K562 (cell line): Measurements from ENCODE around the gene TMF1. TPM values are rescaled to one million over a fixed set of nuclear protein-coding genes. Genes with fewer than 3 reads are reported as not detected.
A peak's percentile ranks its signal among the peaks of the same experiment; 100 is the strongest.

ENCODE experiments used
- ATF3 ChIP-seq, 2 experiments: fragments of 450-650 bp in 1 of 2; sonication (generic) in 1 of 2; formaldehyde crosslinking in 1 of 2; IDR thresholded peaks in 1 of 2; conservative IDR thresholded peaks in 1 of 2; 2 replicates each; pipeline versions ENCODE4 v1.6.1 to v1.8.1; 2016 to 2023; ENCODE audit warnings: mild to moderate bottlenecking in 2 of 2, moderate library complexity in 2 of 2, inconsistent platforms in 1 of 2, missing genetic modification reagents in 1 of 2
- CHD1 ChIP-seq: fragments of 200-600 bp; sonication (generic); IDR thresholded peaks from one replicate; pipeline ENCODE4 v1.6.1; 2012; ENCODE audit warnings: mild to moderate bottlenecking, moderate library complexity, low read length, inconsistent platforms
- E2F5 ChIP-seq: sonication (generic); formaldehyde crosslinking; IDR thresholded peaks from 2 replicates; pipeline ENCODE4 v1.8.0; 2022; ENCODE audit warnings: mild to moderate bottlenecking, missing genetic modification reagents
- ERF ChIP-seq: fragments of 450-650 bp; formaldehyde crosslinking; IDR thresholded peaks from 2 replicates; pipeline ENCODE4 v1.4.0; 2020; ENCODE audit warnings: mild to moderate bottlenecking, mixed read lengths
- FIP1L1 ChIP-seq: fragments of 200-400 bp; formaldehyde crosslinking; IDR thresholded peaks from 2 replicates; pipeline ENCODE4 v1.6.1; 2018; ENCODE audit warnings: mild to moderate bottlenecking, low read depth, low read length; ENCODE audit not compliant: poor library complexity, severe bottlenecking
- IRF9 ChIP-seq: fragments of 450-650 bp; IDR thresholded peaks from 2 replicates; pipeline ENCODE4 v1.6.1; 2016; ENCODE audit warnings: missing biosample characterization, missing genetic modification characterization
- MED1 ChIP-seq: sonication (generic); formaldehyde crosslinking; IDR thresholded peaks from 2 replicates; pipeline ENCODE4 v1.8.1; 2023; ENCODE audit warnings: missing genetic modification reagents, borderline replicate concordance
- NELFE ChIP-seq: IDR thresholded peaks from 2 replicates; pipeline ENCODE4 v1.6.1; 2011; ENCODE audit warnings: mild to moderate bottlenecking; ENCODE audit not compliant: insufficient read depth, insufficient read length
- NFRKB ChIP-seq: fragments of 450-650 bp; IDR thresholded peaks from 2 replicates; pipeline ENCODE4 v1.6.1; 2016; ENCODE audit warnings: low read depth
- POLR2G ChIP-seq: fragments of 200-400 bp; formaldehyde crosslinking; IDR thresholded peaks from 2 replicates; pipeline ENCODE4 v1.6.1; 2017; ENCODE audit warnings: low read depth, mild to moderate bottlenecking, antibody characterized with exemption, low read length, moderate library complexity
- RB1 ChIP-seq: fragments of 450-650 bp; IDR thresholded peaks from 2 replicates; pipeline ENCODE4 v1.6.1; 2017; ENCODE audit warnings: low read depth, mild to moderate bottlenecking
- RBM25 ChIP-seq: fragments of 200-400 bp; formaldehyde crosslinking; IDR thresholded peaks from 2 replicates; pipeline ENCODE4 v1.6.1; 2018; ENCODE audit warnings: low read length, low read depth, moderate library complexity; ENCODE audit not compliant: severe bottlenecking
- SIRT6 ChIP-seq: IDR thresholded peaks from one replicate; pipeline ENCODE4 v1.6.1; 2012; ENCODE audit warnings: low read depth, mild to moderate bottlenecking, control low read depth, inconsistent platforms, low read length, moderate library complexity
- SMARCA4 ChIP-seq: fragments of 450-650 bp; IDR thresholded peaks from 2 replicates; pipeline ENCODE4 v1.6.1; 2016
- ZBTB2 ChIP-seq: fragments of 450-650 bp; IDR thresholded peaks from 2 replicates; pipeline ENCODE4 v1.6.1; 2016; ENCODE audit warnings: antibody characterized with exemption
- ZBTB34 ChIP-seq: fragments of 250-450 bp; sonication (Bioruptor Pico); IDR thresholded peaks from 2 replicates; pipeline ENCODE4 v1.8.0; 2021; ENCODE audit warnings: mild to moderate bottlenecking, moderate library complexity
- ZNF140 ChIP-seq: fragments of 250-450 bp; sonication (Bioruptor Pico); IDR thresholded peaks from 2 replicates; pipeline ENCODE4 v1.8.0; 2021; ENCODE audit warnings: moderate library complexity, mild to moderate bottlenecking, inconsistent platforms
- ZNF239 ChIP-seq: fragments of 250-450 bp; sonication (Bioruptor Pico); IDR thresholded peaks from 2 replicates; pipeline ENCODE4 v1.4.0; 2020; ENCODE audit warnings: mild to moderate bottlenecking
- ZNF561 ChIP-seq: fragments of 450-650 bp; formaldehyde crosslinking; conservative IDR thresholded peaks from 2 replicates; pipeline ENCODE4 v1.4.0; 2020; ENCODE audit warnings: mild to moderate bottlenecking, moderate library complexity
- ZNF584 ChIP-seq: fragments of 200-800 bp; sonication (Bioruptor generic); IDR thresholded peaks from 2 replicates; pipeline ENCODE4 v1.6.1; 2016; ENCODE audit warnings: low read depth, mild to moderate bottlenecking, missing genetic modification characterization, missing compliant biosample characterization
- ZNF589 ChIP-seq: fragments of 200-800 bp; sonication (Bioruptor generic); IDR thresholded peaks from 2 replicates; pipeline ENCODE4 v1.6.1; 2016; ENCODE audit warnings: low read depth, missing genetic modification characterization, missing compliant biosample characterization
- ZNF668 ChIP-seq: fragments of 250-450 bp; sonication (Bioruptor Pico); IDR thresholded peaks from 2 replicates; pipeline ENCODE4 v1.8.0; 2022; ENCODE audit warnings: mild to moderate bottlenecking, inconsistent platforms
- ZNF696 ChIP-seq: fragments of 250-450 bp; sonication (Bioruptor Pico); conservative IDR thresholded peaks from 2 replicates; pipeline ENCODE4 v1.4.0; 2020; ENCODE audit warnings: mild to moderate bottlenecking, moderate library complexity
- polyA plus RNA-seq, 8 experiments: library from polyadenylated mRNA; depleted of rRNA in 4 of 8; stranded (reverse) in 5 of 8; unstranded in 3 of 8; fragments of >200 nt; fragmentation: Nextera tagmentation in 2 of 8; fragmentation: Illumina TruSeq in 1 of 8; extraction: Ambion mirVana in 2 of 8; extraction: Trizol in 1 of 8; gene quantifications; 2 replicates each; pipeline versions ENCODE4 v1.2.1 to v1.2.3, GENCODE V29; 2011 to 2014; ENCODE audit warnings: inconsistent platforms in 1 of 8, missing spikeins in 1 of 8
- total RNA-seq, 7 experiments: library from RNA; depleted of rRNA in 6 of 7; stranded (reverse); fragments of >200 nt in 6 of 7; fragmentation: Illumina TruSeq in 2 of 7; extraction: Trizol in 2 of 7; gene quantifications; 2 replicates each; pipeline versions ENCODE4 v1.2.1 to v1.2.3, GENCODE V29; 2011 to 2021; ENCODE audit warnings: low replicate concordance in 1 of 7

TMF1 gene
- total and polyA plus RNA-seq, 9 of the 15 experiments (the other 6 are each of a cell fraction or from before 2014, with no cell fraction given) = 3.1 to 13.9 (median 10.3) TPM

- TF ChIP-seq ZBTB2 = no peak
- no peak for TF ChIP-seq ZNF589 (CRISPR knock-in tag)
- TF ChIP-seq NFRKB = no peak
- no peak for TF ChIP-seq ZNF239 (CRISPR knock-in tag)
- no peak for TF ChIP-seq ATF3 (IDR thresholded peaks at IDR 0.05)
- TF ChIP-seq ATF3 (CRISPR knock-in tag; conservative IDR thresholded peaks at IDR 0.05) = no peak
- TF ChIP-seq ZNF140 (CRISPR knock-in tag) = no peak
- TF ChIP-seq ZNF696 (CRISPR knock-in tag) = no peak
- peak; percentile 45; the same call in 1 of the 2 replicates for TF ChIP-seq POLR2G
- TF ChIP-seq RBM25 = no peak
- TF ChIP-seq SIRT6 = no peak
- TF ChIP-seq ERF (CRISPR knock-in tag) = no peak
- peak; percentile 52 for TF ChIP-seq CHD1
- no peak for TF ChIP-seq ZBTB34
- no peak for TF ChIP-seq ZNF584 (CRISPR knock-in tag)
- no peak for TF ChIP-seq E2F5
- no peak for TF ChIP-seq IRF9
- no peak for TF ChIP-seq FIP1L1
- TF ChIP-seq MED1 (CRISPR knock-in tag) = no peak
- TF ChIP-seq ZNF561 = no peak
- TF ChIP-seq SMARCA4 = no peak
- TF ChIP-seq ZNF668 = no peak
- no peak for TF ChIP-seq RB1
- no peak for TF ChIP-seq NELFE
These were observed 27.4 kb upstream of the TMF1 start (continued) for GRCh38 chr3:69079269-69080159.
